Smooth muscle cell (in vitro differentiated cells): ENCODE results near the gene CPLANE2. TPM values are rescaled to one million over a fixed set of nuclear protein-coding genes. Genes with fewer than 3 reads are reported as not detected.

Experiments used
- DNase-seq: peaks from one replicate; lab custom pipeline; 2025; ENCODE audit not compliant: unreplicated experiment; lab: John Stamatoyannopoulos, UW
- H2AFZ ChIP-seq: fragments of 200-600 bp; sonication (generic); 2 replicates; pipeline ENCODE4 v1.6.0; 2016; ENCODE audit warnings: antibody characterized with exemption, low read depth, mild to moderate bottlenecking
- H3F3A ChIP-seq: fragments of 200-600 bp; sonication (generic); 2 replicates; pipeline ENCODE4 v1.6.0; 2017; ENCODE audit warnings: antibody characterized with exemption, low read depth
- H3K27ac ChIP-seq: fragments of 200-600 bp; sonication (generic); 2 replicates; pipeline ENCODE4 v1.5.1; 2016; ENCODE audit warnings: low read depth, mild to moderate bottlenecking
- H3K27me3 ChIP-seq: fragments of 200-600 bp; sonication (generic); 2 replicates; pipeline ENCODE4 v1.6.1; 2016; ENCODE audit warnings: low read depth, mild to moderate bottlenecking
- H3K36me3 ChIP-seq: fragments of 200-600 bp; sonication (generic); 2 replicates; pipeline ENCODE4 v1.5.1; 2016; ENCODE audit warnings: low read depth
- H3K4me1 ChIP-seq: fragments of 200-600 bp; sonication (generic); 2 replicates; pipeline ENCODE4 v1.5.1; 2016; ENCODE audit warnings: low read depth
- H3K4me2 ChIP-seq: fragments of 200-600 bp; sonication (generic); 2 replicates; pipeline ENCODE4 v1.6.0; 2016; ENCODE audit warnings: mild to moderate bottlenecking
- H3K4me3 ChIP-seq: fragments of 200-600 bp; sonication (generic); 2 replicates; pipeline ENCODE4 v1.5.1; 2016; ENCODE audit warnings: mild to moderate bottlenecking
- H3K79me2 ChIP-seq: fragments of 200-600 bp; sonication (generic); 2 replicates; pipeline ENCODE4 v1.6.0; 2016; ENCODE audit warnings: low read depth, mild to moderate bottlenecking
- H3K9ac ChIP-seq: fragments of 200-600 bp; sonication (generic); 2 replicates; pipeline ENCODE4 v1.6.0; 2016; ENCODE audit warnings: low read depth
- H3K9me3 ChIP-seq: fragments of 200-600 bp; sonication (generic); replicated peaks from 2 replicates; pipeline ENCODE4 v1.5.1; 2016; ENCODE audit warnings: low read depth
- H4K20me1 ChIP-seq: fragments of 200-600 bp; sonication (generic); 2 replicates; pipeline ENCODE4 v1.6.0; 2016; ENCODE audit warnings: low read depth
- CTCF ChIP-seq: fragments of 200-600 bp; sonication (generic); IDR thresholded peaks from 2 replicates; pipeline ENCODE4 v1.5.1; 2017; ENCODE audit warnings: borderline replicate concordance, mild to moderate bottlenecking, antibody characterized with exemption; ENCODE audit not compliant: insufficient read depth, poor library complexity, severe bottlenecking
- WGBS: methylation state at CpG from one replicate; pipeline ENCODE4 v1.1.7; 2016; ENCODE audit warnings: low lambda C conversion rate; 5-methylcytosine and 5-hydroxymethylcytosine counted together
- polyA plus RNA-seq: library from polyadenylated mRNA; unstranded; fragments of >200 nt; fragmentation: Nextera tagmentation; extraction: Ambion mirVana; gene quantifications from 2 replicates; pipeline ENCODE4 v1.2.1, GENCODE V29; 2016
- total RNA-seq: library from RNA; depleted of rRNA; stranded (reverse); fragments of >200 nt; gene quantifications from 2 replicates; pipeline ENCODE4 v1.2.3, GENCODE V29; 2014

The CPLANE2 gene
- total and polyA plus RNA-seq, 2 experiments from 2014 or later = 2.2 to 2.5 TPM

- DNase-seq = no peak
- H3K27me3 ChIP-seq = no peaks in the 10 kb centered on the region
- no peak overlapping the region for H3K27ac ChIP-seq
- no peak for TF ChIP-seq CTCF
- no peak overlapping the region for H2AFZ ChIP-seq
- no peaks in the 10 kb centered on the region for H4K20me1 ChIP-seq
- H3K4me2 ChIP-seq = no peak overlapping the region
- H3K4me1 ChIP-seq = no peaks in the 10 kb centered on the region
- WGBS = 78% methylated on average over 6 of the region's 6 CpGs
- no peaks in the 10 kb centered on the region for H3F3A ChIP-seq
- H3K4me3 ChIP-seq = no peak overlapping the region
- H3K79me2 ChIP-seq = no peaks in the 10 kb centered on the region
- no peaks in the 10 kb centered on the region for H3K36me3 ChIP-seq
- no peak overlapping the region for H3K9ac ChIP-seq
- H3K9me3 ChIP-seq = no peaks in the 10 kb centered on the region
Measured at GRCh38 chr1:16189003-16189402, 48.0 kb downstream of the CPLANE2 start.

GRCh38 chr1:16187748-16188401 lies 49.1 kb downstream of the CPLANE2 start:
- Histone ChIP-seq H3K4me1 (no peaks in the 10 kb centered on the region), H3K9me3 (no peaks in the 10 kb centered on the region), H4K20me1 (no peaks in the 10 kb centered on the region), H3K27me3 (no peaks in the 10 kb centered on the region), H3K79me2 (no peaks in the 10 kb centered on the region), H3K4me3 (no peak overlapping the region), H3K4me2 (peak overlapping the region; percentile 66), H3F3A (no peaks in the 10 kb centered on the region), H3K36me3 (no peaks in the 10 kb centered on the region), H2AFZ (no peak overlapping the region), H3K27ac (no peak overlapping the region), H3K9ac (no peak overlapping the region)
- TF ChIP-seq CTCF = peak; percentile 100
- 19% methylated on average over 15 of the region's 15 CpGs for WGBS
- peak; percentile 31 for DNase-seq

DNA sequence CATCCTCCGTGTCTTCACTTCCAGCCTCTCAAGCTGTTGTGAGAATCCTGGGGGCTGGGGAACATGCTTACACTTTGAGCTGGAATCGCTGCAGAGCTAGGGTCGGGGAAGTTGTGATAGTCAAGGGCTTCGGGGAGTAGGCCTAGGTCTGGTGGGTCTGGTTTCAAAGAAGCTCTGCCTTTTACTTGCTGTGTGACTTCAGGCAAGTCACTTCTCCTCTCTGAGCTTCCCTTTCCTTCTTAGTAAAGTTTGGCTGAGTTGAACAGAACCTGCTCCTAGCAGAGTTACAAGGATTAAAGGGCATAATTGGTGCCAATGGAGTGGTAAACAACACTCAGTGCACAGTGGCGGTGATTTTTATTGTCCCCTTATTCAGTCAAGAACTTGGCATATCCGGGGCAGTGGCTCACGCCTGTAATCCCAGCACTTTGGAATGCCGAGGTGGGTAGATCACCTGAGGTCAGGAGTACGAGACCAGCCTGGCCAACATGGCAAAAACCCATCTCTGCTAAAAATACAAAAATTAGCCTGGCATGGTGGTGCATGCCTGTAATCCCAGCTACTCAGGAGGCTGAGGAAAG lies 50.2 kb downstream of the CPLANE2 start:
- no peak overlapping the region for H3K4me3 ChIP-seq
- H3K9me3 ChIP-seq = no peaks in the 10 kb centered on the region
- H3F3A ChIP-seq = no peaks in the 10 kb centered on the region
- no peak for DNase-seq
- H3K27ac ChIP-seq = no peak overlapping the region
- H3K79me2 ChIP-seq = no peaks in the 10 kb centered on the region
- TF ChIP-seq CTCF = no peak
- H2AFZ ChIP-seq = no peak overlapping the region
- H3K9ac ChIP-seq = no peak overlapping the region
- H3K4me1 ChIP-seq = peaks cover under 1% of the 10 kb centered on the region
- no peaks in the 10 kb centered on the region for H3K27me3 ChIP-seq
- 90% methylated on average over 9 of the region's 9 CpGs for WGBS
- no peaks in the 10 kb centered on the region for H3K36me3 ChIP-seq
- no peaks in the 10 kb centered on the region for H4K20me1 ChIP-seq
- no peak overlapping the region for H3K4me2 ChIP-seq
